ENCODE data around the gene MZT2B. TPM values are rescaled to one million over a fixed set of nuclear protein-coding genes. Genes with fewer than 3 reads are reported as not detected.

The MZT2B gene
- total and polyA plus RNA-seq, 2 of the 8 experiments (the other 6 are each of a cell fraction or from before 2014, with no cell fraction given): 90.3 to 151 TPM

DNA sequence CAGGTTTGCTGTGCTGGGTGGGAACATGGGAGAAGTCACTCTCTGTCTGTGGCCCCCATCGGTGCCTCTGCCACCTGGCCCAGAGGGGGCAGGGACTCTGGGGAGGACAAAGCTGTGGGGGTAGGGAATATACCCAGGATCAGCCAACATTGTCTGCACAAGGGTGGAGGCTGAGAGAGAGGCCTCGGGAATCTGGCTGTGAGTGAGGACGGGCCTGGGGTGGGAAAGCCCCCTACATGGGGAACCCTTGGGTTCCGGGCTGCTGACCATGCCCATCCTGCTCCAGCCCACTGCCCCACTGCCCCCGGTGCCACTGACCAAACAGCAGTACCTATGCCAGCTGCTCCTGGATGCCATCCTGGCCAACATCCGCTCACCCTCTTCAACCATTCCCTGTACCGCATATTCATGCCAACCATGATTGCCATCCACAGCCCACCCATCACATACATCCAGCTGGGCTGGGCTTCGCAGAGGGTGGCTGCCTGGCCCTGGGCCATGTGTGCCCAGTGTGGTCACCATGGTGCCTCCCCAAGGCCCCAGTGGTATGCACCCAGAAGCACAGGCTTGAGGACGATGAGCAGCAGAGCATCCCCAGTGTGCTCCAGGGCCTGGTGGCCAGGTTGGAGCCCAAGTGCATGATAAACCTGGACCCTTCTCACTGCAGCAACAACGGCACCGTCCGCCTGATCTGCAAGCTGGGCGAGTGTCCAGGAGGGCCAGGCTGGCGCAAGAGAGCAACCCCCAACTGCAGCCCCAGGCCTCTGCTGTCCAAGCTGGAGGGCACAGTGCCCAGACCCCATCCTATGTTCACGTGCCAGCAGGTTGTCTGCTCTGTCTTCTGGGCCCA, 46.1 kb upstream of the MZT2B start:
- Histone ChIP-seq H3K27me3 (replicated peaks in 1 of 4; ENCODE audit: control insufficient read depth in 3 of 4, extremely low read depth in 1 of 4, insufficient read depth in 3 of 4, low read length in 3 of 4) (no peaks in the 10 kb centered on the region), H4K5ac (ENCODE audit: insufficient read length, low read depth, low read length) (no peak overlapping the region), H2AFZ (ENCODE audit: low read length) (no peak overlapping the region), H2BK12ac (ENCODE audit: low read depth, low read length) (no peak overlapping the region), H4K91ac (replicated peaks; ENCODE audit: insufficient read length, low read length) (no peak overlapping the region), H2BK5ac (ENCODE audit: low read depth, low read length) (no peak overlapping the region), H3K14ac (ENCODE audit: insufficient read length) (no peak overlapping the region), H3K4me3 (ENCODE audit: extremely low read depth in 1 of 4, insufficient read depth in 2 of 4, low read depth in 3 of 4, low read length in 4 of 4) (no peak overlapping the region), H2BK15ac (ENCODE audit: low read length) (no peak overlapping the region), H3K4me2 (ENCODE audit: insufficient read depth in 1 of 2, low read depth in 2 of 2, low read length in 2 of 2) (no peak overlapping the region), H3K23me2 (ENCODE audit: low read depth, low read length) (no peaks in the 10 kb centered on the region), H3K79me2 (ENCODE audit: control insufficient read depth in 1 of 2, insufficient read depth in 2 of 2, low read length in 2 of 2) (no peaks in the 10 kb centered on the region; a peak in 1 of 4 replicates), H4K8ac (ENCODE audit: extremely low read depth, insufficient read depth, low read length) (no peak overlapping the region), H3K36me3 (ENCODE audit: control insufficient read depth in 2 of 4, insufficient read depth in 4 of 4, low read length in 3 of 4) (no peaks in the 10 kb centered on the region), H3K27ac (ENCODE audit: low read depth, low read length) (no peak overlapping the region), H2BK120ac (replicated peaks; ENCODE audit: low read depth, low read length) (no peak overlapping the region), H3K23ac (ENCODE audit: insufficient read length) (no peak overlapping the region), H2BK20ac (ENCODE audit: low read length) (no peak overlapping the region), H3K56ac (replicated peaks; ENCODE audit: insufficient read length, low read depth, low read length) (no peak overlapping the region), H4K20me1 (replicated peaks in 1 of 2; ENCODE audit: control insufficient read depth in 1 of 2, insufficient read depth in 2 of 2, low read length in 2 of 2) (no peaks in the 10 kb centered on the region), H3K79me1 (ENCODE audit: low read depth, low read length) (no peaks in the 10 kb centered on the region), H3K9me3 (ENCODE audit: insufficient read depth in 2 of 2, low read depth in 1 of 2, low read length in 1 of 2) (no peaks in the 10 kb centered on the region), H3K9ac (replicated peaks in 1 of 4; ENCODE audit: extremely low read depth in 1 of 4, low read depth in 3 of 4, low read length in 3 of 4) (no peak overlapping the region), H3K4ac (replicated peaks; ENCODE audit: insufficient read length, low read depth, low read length) (no peak overlapping the region), H3K4me1 (replicated peaks in 1 of 4; ENCODE audit: control insufficient read depth in 3 of 4, insufficient read depth in 4 of 4, low read length in 3 of 4) (no peaks in the 10 kb centered on the region), H3K18ac (ENCODE audit: extremely low read depth, low read length) (no peak overlapping the region), H2AK5ac (ENCODE audit: low read depth, low read length) (no peak overlapping the region)
- TF ChIP-seq SP4 (IDR thresholded peaks at IDR 0.05; ENCODE audit: low read length): no peak
- no peak for TF ChIP-seq SP1 (IDR thresholded peaks at IDR 0.05; ENCODE audit: low read depth, low read length)
- no peak for TF ChIP-seq GTF2F1 (IDR thresholded peaks at IDR 0.05; ENCODE audit: borderline replicate concordance, low read depth, low read length)
- peak in 1 of 2 experiments; percentile 28 for DNase-seq (ENCODE audit: low read depth in 1 of 2, low spot score in 2 of 2)
- WGBS, 2 experiments (ENCODE audit: extremely low coverage in 1 of 2, insufficient coverage in 1 of 2, insufficient read length in 1 of 2, insufficient replicate concordance in 2 of 2, low coverage in 1 of 2, low lambda C conversion rate in 2 of 2, missing lambda C conversion rate in 1 of 2): 95% methylated on average over 12 of the region's 15 CpGs; no CpG with 5 or more reads in 1 of the 2 experiments
- ChIA-PET CTCF (ENCODE audit: partially characterized antibody) (no interaction called here), POLR2A (ENCODE audit: partially characterized antibody) (no interaction called here)
- FAIRE-seq: no peak

Measured in H1 (cell line).